Measurements from ENCODE around the gene BEST2.
"Not testable (repeated sequence)": the region's sequence is repeated elsewhere in the genome, so short reads cannot be mapped to it uniquely, and the experiment has no call there.

Gene BEST2

DNA sequence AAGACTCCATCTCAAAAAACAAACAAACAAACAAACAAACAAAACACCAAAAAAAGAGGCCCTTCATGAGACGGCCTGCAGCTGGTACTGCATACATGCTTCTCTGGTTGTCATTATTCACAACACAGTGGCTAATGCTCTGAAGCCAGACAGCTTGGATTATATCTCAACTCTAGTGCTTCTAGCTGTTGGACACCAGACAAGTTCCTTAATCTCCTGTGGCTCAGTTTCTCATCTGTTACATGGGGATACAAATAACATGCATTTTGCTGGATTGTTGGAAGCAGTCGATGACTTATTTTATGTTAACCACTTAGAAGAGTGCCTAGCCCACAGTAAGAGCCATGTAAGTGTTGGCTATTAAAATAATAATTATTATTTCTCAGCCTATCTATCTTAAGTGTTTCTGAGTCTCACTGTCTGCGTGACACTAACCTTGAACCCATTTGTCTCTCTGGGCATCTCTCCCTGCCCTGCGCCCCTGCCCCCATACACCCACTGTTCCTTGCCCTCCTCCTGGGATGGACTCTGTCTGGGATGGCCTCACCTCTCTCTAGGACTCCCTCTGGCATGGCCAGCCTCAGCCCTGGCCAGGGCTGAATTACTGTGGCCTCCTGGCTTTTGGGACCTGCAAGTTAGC lies 36.6 kb downstream of the BEST2 start:
- no peak for DNase-seq

DNA sequence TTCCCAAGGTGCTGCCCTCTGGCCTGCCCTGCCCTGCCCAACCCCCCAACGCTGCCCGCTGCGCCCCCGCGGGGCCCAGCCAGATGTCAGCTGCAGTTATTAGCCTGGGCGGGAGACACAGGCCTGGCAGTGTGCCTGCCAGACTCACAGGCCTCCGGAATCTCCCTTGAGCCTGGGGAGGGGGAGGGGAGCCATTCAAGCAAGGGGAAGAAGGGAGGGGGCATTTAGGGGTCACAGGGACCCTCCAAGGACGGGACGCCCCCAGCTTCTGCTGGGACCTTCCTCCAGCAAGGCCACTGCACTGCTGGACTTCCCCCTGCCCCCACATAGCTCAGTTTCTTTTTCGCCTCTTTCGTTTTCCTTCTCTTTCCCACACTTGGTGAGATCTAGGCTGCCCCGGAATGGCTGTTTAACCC lies 37.1 kb downstream of the BEST2 start:
- DNase-seq, result peak; percentile 67

DNA sequence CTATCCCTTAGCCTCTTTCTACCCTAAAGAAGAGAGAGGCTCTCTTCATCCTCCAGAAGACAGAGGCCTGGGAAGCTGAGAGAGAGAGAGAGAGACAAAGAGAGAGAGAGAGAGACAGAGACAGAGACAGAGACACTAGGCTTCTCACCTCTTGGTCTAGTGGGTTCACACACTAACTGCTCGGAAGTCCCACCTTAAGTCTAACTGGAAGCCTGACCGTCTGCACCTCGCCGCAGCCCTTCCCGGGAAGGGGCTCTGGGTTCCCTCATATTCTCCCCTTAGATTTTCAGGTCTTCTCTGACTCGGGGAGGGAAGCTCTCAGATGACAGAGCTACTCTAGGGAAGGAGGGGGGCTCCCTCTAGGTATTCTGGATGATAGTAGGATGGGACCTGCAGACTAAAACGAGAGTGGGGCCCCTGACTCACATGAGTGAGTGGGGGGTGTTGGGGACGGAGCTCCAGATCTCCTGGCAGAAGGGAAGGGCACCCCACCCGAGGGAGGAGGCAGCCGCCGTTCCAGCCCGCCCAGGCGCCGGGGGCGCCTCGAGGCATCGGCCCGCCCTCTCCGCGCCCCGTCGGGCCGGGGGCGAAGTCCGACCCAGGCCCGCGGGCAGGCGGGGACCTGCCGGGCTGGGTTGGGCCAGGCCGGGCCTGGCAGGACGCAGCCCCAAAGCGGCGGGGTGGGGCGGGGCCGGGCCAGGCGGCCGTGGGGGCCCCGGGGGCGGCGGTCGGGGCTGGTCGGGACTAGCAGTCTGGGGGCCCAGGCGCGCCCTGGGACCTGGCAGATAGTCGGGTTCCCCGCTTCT lies 37.7 kb downstream of the BEST2 start:
- DNase-seq, result peak; percentile 77

DNA sequence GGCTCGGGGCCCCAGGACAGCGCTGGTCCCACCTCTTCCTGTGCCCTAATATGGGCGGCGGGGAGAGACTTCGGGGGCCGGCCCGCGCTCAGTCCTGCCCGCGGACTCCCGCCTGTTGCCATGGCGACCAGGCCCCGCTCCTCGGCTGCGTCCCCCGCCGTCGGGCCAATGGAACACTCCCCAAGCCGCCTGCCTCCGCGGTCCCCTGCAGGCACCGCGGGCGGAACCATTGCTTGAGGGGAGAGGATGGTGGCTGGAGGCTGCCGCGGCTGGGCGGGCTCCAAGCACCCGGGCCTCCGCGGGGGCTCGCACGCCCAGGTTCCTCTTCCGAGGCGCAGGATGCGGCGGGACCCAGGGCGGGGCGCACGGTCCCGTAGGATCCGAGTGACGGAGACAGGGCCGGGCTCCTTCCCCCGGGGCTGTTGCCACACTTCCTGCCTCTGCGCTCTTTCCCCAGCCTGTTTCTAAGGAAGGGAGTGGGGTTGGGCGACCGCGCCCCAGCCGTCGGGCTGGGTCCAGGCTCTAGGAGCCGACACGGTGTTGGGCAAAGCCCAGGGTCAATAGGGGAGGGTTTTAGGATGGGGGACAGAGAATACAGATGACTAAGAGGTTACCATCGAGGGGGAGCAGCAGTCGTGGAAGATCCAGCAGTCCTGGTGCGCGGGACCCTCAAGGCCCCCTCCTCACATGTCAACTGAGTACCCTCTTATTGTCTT lies 38.5 kb downstream of the BEST2 start:
- peak; percentile 98 for DNase-seq

DNA sequence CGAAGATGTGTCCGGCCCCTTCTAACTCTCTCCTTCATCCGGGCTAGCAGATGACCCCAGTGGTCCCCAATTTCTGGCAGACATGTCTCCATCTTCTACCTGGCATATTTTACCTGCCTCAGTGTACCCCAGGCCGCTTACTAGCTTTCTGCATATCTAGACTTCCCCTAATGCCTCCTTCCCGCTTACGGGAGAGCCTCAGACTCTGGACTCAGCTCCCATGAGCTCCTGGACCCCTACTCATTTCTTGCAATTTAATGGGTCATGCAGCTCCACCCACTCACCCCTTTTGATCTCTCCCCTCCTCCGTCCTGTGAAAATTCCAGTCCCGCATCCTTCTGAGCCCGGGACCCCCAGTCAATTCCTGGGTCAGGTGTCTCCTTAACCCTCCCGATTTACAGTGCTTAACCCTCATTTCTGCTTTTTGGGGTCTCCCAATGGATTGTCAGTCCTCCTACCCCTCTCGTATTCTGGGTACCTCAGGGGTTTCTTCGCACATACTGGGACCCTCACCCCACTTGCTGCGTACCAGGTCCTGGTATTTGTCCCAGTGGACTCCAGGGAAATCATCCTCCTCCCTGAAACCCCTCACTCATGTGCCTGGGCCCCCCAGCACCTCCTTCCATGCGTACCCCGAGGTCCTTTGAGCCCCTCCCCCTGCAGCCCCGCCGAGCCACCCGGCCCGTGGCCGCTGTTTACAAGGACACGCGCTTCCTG lies 39.2 kb downstream of the BEST2 start:
- peak; percentile 44 for DNase-seq

DNA sequence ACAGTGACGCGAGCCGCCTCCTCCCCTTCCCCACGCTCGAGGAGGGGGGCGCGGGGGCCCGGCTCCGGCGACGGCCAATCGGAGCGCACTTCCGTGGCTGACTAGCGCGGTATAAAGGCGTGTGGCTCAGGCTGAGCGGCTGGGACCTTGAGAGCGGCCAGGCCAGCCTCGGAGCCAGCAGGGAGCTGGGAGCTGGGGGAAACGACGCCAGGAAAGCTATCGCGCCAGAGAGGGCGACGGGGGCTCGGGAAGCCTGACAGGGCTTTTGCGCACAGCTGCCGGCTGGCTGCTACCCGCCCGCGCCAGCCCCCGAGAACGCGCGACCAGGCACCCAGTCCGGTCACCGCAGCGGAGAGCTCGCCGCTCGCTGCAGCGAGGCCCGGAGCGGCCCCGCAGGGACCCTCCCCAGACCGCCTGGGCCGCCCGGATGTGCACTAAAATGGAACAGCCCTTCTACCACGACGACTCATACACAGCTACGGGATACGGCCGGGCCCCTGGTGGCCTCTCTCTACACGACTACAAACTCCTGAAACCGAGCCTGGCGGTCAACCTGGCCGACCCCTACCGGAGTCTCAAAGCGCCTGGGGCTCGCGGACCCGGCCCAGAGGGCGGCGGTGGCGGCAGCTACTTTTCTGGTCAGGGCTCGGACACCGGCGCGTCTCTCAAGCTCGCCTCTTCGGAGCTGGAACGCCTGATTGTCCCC lies 39.9 kb downstream of the BEST2 start, which contains the start of gene JUNB:
Gene JUNB, plus strand, starts transcription at position 142 of the 706 bp plus-strand sequence. Its CDS starts 286 bp downstream, at position 428.
- DNase-seq, result peak; percentile 96

DNA sequence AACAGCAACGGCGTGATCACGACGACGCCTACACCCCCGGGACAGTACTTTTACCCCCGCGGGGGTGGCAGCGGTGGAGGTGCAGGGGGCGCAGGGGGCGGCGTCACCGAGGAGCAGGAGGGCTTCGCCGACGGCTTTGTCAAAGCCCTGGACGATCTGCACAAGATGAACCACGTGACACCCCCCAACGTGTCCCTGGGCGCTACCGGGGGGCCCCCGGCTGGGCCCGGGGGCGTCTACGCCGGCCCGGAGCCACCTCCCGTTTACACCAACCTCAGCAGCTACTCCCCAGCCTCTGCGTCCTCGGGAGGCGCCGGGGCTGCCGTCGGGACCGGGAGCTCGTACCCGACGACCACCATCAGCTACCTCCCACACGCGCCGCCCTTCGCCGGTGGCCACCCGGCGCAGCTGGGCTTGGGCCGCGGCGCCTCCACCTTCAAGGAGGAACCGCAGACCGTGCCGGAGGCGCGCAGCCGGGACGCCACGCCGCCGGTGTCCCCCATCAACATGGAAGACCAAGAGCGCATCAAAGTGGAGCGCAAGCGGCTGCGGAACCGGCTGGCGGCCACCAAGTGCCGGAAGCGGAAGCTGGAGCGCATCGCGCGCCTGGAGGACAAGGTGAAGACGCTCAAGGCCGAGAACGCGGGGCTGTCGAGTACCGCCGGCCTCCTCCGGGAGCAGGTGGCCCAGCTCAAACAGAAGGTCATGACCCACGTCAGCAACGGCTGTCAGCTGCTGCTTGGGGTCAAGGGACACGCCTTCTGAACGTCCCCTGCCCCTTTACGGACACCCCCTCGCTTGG lies 40.7 kb downstream of the BEST2 start:
- DNase-seq, result peak; percentile 91

DNA sequence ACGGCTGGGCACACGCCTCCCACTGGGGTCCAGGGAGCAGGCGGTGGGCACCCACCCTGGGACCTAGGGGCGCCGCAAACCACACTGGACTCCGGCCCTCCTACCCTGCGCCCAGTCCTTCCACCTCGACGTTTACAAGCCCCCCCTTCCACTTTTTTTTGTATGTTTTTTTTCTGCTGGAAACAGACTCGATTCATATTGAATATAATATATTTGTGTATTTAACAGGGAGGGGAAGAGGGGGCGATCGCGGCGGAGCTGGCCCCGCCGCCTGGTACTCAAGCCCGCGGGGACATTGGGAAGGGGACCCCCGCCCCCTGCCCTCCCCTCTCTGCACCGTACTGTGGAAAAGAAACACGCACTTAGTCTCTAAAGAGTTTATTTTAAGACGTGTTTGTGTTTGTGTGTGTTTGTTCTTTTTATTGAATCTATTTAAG lies 41.3 kb downstream of the BEST2 start:
- no peak for DNase-seq

DNA sequence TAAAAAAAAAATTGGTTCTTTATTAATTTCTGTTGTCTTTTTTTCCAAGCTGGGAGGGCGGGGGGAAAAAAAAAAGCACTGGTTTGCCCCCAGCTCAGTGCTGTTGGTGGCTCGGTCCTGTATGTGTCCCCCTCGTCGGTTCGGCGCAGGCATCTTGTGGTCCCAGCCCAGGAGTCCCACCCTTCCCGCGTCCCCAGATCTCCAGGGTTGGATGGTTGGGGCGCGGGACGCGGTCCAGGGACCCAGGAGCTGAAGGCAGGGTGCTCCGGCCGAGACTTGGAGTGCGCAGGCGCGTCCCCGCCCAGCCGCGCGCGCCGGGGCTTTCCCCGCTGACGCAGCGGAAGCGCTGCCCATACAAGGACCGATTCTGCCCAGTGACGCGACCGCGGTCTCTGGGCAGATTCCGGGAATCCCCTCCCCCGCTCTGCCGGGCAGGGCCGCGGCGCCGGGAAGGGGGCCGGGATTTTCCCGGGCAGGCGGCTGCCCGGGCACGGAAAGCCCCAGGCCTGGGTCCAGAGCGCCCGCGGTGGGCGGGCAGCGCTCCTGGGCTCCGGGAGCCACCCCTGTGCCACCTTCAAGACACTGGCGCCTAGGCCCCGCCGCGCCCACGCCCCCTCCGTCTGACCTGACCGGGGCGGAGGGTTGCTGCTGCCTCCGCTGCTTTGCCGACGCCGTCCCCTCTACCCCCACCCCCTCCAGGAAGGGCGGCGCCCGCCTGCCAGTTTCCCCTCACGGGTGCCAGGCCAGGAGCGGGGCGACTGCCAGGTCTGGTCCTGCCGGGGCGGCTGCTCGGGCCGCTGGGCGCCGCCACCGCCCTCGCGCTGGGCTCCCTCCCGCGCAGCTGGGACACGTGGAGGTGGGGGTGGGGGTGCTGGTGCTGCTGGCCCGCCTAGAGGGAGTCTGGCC lies 42.0 kb downstream of the BEST2 start:
- peak; percentile 95 for DNase-seq

DNA sequence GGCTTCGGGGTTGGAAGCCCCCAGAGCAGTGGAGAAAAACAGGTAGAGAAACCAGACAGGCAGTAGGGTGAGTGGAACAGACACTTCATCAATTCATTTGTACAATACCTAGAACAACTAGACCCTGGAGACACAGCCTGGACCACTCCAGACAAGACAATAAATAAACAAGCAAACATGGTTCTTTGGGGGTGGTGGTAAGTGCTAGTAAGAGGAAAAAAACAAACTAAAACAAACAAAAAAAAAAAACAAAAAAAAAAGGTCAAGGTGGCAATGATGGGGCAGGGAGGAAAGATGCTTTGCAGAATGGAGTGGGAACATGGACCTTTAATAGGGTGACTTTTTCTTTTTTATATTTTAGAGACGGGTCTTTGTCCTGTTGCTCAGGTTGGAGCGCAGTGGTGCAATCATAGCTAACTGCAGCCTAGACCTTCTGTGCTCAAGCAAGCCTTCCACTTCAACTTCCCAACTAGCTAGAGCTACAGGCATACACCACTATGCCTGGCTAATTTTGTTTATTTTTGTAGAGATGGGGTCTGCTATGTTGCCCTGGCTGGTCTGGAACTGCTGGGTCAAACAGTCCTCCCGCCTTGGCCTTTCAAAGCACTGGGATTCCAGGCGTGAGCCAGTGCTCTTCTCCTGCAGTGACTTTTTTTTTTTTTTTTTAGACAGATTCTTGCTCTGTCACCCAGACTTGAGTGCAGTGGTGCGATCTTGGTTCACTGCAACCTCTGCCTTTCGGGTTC lies 42.8 kb downstream of the BEST2 start:
- DNase-seq, result peak; percentile 50

DNA sequence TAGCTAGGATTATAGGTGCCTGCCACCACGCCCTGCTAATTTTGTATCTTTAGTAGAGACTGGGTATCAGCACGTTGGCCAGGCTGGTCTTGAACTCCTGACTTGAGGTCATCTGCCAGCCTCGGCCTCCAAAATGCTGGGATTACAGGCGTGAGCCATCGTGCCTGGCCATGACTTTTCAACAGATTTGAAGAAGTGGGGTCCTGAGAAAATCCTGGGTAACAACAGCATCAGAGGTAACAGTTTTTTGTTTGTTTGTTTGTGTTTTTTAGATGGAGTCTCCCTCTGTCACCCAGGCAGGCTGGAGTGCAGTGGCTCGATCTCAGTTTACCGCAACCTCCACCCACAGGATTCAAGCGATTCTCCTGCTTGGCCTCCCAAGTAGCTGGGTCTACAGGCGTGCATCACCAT lies 43.4 kb downstream of the BEST2 start:
- no peak for DNase-seq

DNA sequence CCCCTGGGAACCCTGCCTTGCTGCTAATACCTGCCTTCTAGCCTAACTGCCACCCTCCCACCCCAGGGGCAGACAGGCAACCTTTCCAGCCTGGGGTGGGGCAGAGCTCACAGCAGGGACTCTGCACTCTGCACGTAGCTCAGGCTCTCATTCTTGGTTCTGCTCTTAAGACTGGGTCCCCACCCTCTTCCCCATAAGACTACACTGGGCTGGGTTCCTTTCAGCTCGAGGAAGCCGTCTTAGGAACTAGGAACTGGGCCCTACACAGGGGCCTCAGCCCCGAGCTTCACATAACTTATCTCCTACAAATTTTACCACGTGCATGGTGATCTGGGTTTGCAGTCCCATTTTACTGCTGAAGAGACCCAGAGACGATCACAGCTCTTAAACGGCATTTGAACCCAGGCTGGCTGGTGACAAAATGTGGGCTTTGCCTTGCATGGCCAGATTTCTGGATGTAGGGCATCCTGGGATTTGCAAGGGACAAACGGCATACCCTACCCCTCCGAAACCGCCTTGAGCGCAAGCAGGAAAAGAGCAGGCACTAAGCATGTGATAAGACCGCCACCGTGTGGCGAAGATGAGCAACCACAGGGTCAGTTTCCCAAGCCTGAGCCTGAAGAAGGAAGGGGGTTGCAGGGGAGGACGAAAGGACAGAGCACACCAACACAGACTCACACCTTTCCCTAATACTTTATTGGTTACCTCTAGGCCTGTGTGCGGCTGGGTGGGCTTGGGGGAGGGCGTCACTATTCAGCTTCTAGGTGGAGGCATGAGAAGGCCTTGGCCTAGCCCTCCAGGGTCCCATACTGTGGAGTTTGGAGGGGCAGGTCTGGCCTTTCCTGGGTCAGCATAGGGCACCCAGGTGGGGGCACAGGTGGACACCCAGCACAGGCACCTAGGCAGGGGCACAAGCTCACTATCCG lies 44.8 kb downstream of the BEST2 start:
- DNase-seq, result peak; percentile 86

DNA sequence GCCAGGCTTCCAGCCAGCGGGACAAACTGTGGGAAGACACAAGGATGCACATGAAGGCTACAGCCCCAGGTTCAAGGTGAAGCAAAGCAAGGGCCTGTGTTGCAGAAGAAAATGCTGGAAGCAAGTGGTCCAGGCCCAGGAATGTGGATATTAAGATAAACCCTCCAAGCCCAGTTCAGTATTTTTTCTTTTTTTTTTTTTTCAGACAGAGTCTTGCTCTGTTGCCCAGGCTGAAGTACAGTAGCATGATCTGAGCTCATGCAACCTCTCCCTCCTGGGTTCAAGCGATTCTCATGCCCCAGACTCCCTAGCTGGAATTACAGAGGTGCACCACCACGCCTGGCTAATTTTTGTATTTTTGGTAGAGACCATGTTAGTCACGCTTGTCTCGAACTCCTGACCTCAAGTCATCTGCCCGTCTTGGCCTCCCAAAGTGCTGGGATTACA lies 45.6 kb downstream of the BEST2 start:
- no peak for DNase-seq

DNA sequence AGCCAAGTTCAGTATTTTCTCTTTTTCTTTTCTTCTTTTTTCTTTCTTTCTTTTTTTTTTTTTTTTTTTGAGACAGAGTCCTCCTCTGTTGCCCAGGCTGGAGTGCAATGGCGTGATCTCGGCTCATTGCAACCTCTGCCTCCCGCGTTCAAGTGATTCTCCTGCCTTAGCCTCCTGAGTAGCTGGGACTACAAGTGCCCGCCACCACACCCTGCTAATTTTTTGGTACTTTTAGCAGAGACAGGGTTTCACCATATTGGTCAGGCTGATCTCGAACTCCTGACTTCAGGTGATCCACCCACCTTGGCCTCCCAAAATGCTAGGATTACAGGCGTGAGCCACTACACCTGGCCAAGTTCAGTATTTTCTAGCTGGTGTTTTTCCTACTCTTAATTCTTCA lies 46.0 kb downstream of the BEST2 start:
- not testable (repeated sequence) for DNase-seq

DNA sequence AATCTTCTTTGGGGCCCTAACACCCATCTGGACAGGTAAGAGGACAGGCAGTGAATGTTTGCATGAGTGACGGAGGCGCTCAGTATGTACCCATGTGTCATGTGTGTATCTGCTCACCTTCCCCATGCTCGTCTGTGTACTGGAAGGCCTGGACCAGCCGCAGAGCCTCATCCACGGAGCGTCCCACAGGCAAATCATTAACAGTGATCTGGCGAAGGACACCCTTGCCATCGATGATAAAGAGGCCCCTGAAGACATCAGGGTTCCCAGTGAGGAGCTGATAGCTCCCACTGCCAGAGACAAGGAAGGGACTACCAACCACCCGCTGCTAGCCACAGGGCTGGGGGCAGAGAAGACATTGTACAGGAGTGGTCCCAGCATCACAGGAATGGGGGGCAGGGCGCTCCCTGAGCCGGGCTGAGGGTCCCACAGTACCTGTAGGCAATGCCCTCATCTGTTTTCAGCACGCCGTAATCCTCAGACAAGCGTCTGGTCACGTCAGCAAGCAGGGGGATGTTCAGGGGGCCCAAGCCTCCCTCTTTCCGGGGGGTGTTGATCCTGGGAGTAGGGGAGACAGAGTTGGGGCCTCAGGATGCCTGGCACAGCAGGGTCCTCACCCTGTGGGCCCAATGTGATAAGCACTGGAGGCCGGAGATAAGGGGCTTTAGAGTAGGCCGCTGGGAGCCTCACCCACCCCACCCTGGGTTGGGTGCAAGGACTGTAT lies 48.3 kb downstream of the BEST2 start:
- no peak for DNase-seq

DNA sequence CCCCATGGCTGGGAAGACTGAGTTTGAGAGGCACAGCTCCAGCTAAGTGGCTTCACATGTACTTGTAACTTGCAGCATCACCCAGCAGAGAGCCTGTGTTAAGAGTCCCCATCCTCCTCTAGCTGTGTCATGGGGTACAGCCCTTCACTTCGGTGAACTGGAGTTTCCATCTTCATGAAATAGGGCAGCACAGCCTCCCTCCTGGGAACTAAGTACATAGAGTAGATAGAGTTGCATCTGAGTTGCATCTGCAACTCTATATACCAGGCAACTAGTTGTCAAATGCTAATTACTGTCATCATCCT lies 48.8 kb downstream of the BEST2 start:
- no peak for DNase-seq

DNA sequence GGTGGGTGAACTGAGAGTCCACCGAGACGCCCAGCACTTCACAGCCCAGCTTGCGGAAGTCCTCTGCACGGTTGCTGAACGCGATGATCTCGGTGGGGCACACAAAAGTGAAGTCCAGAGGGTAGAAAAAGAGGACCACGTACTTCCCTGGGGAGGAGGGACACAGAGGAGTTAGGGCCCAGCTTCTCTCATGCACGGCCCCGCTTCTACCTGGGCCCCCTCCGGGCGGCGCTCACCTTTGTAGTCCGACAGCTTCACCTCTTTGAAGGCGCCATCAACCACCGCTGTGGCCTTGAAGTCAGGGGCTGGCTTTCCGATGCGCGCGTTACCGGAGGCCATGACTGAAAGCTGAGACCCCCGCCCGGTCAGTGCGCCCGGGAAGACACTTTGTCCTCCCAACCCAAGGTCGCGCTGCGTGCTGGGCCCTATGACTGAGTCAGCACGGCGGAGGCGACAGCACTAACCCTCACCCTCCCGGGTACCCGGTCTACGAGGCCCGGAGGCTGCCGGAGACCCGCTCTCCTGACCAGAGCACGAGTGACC lies 49.4 kb downstream of the BEST2 start:
- peak; percentile 58 for DNase-seq

Measured in DMS53 (cell line).